HEK293 (cell line): ENCODE measurements around the gene MSH5.

ENCODE experiments used
- CTCF ChIA-PET: fragments of 350-600 bp; formaldehyde crosslinking; extraction: SDS; loops from one replicate; lab custom pipeline; 2021; ENCODE audit warnings: antibody characterized with exemption; lab: Yijun Ruan, JAX
- POLR2A ChIA-PET: fragments of 300-600 bp; formaldehyde crosslinking; extraction: SDS; loops from one replicate; lab custom pipeline; 2020; ENCODE audit warnings: antibody characterized with exemption, inconsistent platforms; lab: Yijun Ruan, JAX
- H3K27ac ChIP-seq: fragments of 200-500 bp; sonication (Bioruptor generic); 2 replicates; pipeline ENCODE4 v1.5.1; 2014; ENCODE audit warnings: low read depth, low read length, control low read depth, inconsistent platforms; ENCODE audit errors: extremely low read depth
- H3K36me3 ChIP-seq, 2 experiments: fragments of 200-500 bp in 1 of 2; sonication (Bioruptor generic) in 1 of 2; 1 replicate in 1 of 2; 2 replicates in 1 of 2; pipeline ENCODE4 v1.5.1; 2014 to 2017; ENCODE audit warnings: inconsistent platforms in 2 of 2, low read length in 2 of 2; ENCODE audit not compliant: control insufficient read depth in 2 of 2, insufficient read depth in 1 of 2
- H3K4me1 ChIP-seq: fragments of 200-500 bp; sonication (Bioruptor generic); 2 replicates; pipeline ENCODE4 v1.5.1; 2014; ENCODE audit warnings: mild to moderate bottlenecking, low read length, inconsistent platforms; ENCODE audit not compliant: control insufficient read depth, insufficient read depth
- H3K4me3 ChIP-seq: 2 replicates; pipeline ENCODE4 v1.5.1; 2011; ENCODE audit warnings: low read depth, mild to moderate bottlenecking, control low read depth, low read length, moderate library complexity
- H3K9me3 ChIP-seq: fragments of 200-500 bp; sonication (Bioruptor generic); 2 replicates; pipeline ENCODE4 v1.5.1; 2014; ENCODE audit warnings: low read depth, low read length, inconsistent platforms; ENCODE audit not compliant: control insufficient read depth, insufficient read depth
- BCL11A ChIP-seq: fragments of 450-650 bp; formaldehyde crosslinking; IDR thresholded peaks from 2 replicates; pipeline ENCODE4 v1.5.1; 2016; ENCODE audit warnings: low read depth, missing biosample characterization, missing genetic modification characterization
- GFI1B ChIP-seq: fragments of 450-650 bp; formaldehyde crosslinking; IDR thresholded peaks from 2 replicates; pipeline ENCODE4 v1.5.1; 2016; ENCODE audit warnings: missing biosample characterization, missing genetic modification characterization
- OVOL3 ChIP-seq: fragments of 450-650 bp; formaldehyde crosslinking; IDR thresholded peaks from 2 replicates; pipeline ENCODE4 v1.5.1; 2016; ENCODE audit warnings: missing biosample characterization, missing genetic modification characterization
- PRDM1 ChIP-seq: fragments of 450-650 bp; formaldehyde crosslinking; IDR thresholded peaks from 2 replicates; pipeline ENCODE4; 2016; ENCODE audit warnings: missing biosample characterization, missing genetic modification characterization
- SCRT1 ChIP-seq: fragments of 450-650 bp; formaldehyde crosslinking; IDR thresholded peaks from 2 replicates; pipeline ENCODE4 v1.5.1; 2016; ENCODE audit warnings: missing biosample characterization, missing genetic modification characterization, borderline replicate concordance
- SCRT2 ChIP-seq: fragments of 450-650 bp; formaldehyde crosslinking; IDR thresholded peaks from 2 replicates; pipeline ENCODE4 v1.5.1; 2016; ENCODE audit warnings: missing biosample characterization, missing genetic modification characterization
- ZBTB21 ChIP-seq: fragments of 450-650 bp; formaldehyde crosslinking; IDR thresholded peaks from 2 replicates; pipeline ENCODE4 v1.5.1; 2017; ENCODE audit warnings: missing biosample characterization, missing genetic modification characterization
- ZBTB26 ChIP-seq: fragments of 450-650 bp; formaldehyde crosslinking; optimal IDR thresholded peaks from 2 replicates; pipeline ENCODE3; 2016; ENCODE audit warnings: missing biosample characterization, mild to moderate bottlenecking, missing genetic modification characterization
- ZFP41 ChIP-seq: fragments of 450-650 bp; formaldehyde crosslinking; IDR thresholded peaks from 2 replicates; pipeline ENCODE4 v1.5.1; 2016; ENCODE audit warnings: missing biosample characterization, missing genetic modification characterization, borderline replicate concordance
- ZNF114 ChIP-seq: fragments of 450-650 bp; formaldehyde crosslinking; IDR thresholded peaks from 2 replicates; pipeline ENCODE4 v1.5.0; 2017; ENCODE audit warnings: missing biosample characterization, missing genetic modification characterization
- ZNF138 ChIP-seq: fragments of 450-650 bp; formaldehyde crosslinking; IDR thresholded peaks from 2 replicates; pipeline ENCODE4 v1.5.1; 2016; ENCODE audit warnings: missing biosample characterization, missing genetic modification characterization, borderline replicate concordance
- ZNF16 ChIP-seq: fragments of 450-650 bp; formaldehyde crosslinking; IDR thresholded peaks from 2 replicates; pipeline ENCODE4 v1.5.1; 2016; ENCODE audit warnings: low read depth, missing biosample characterization, missing genetic modification characterization
- ZNF169 ChIP-seq: fragments of 450-650 bp; formaldehyde crosslinking; IDR thresholded peaks from 2 replicates; pipeline ENCODE4 v1.5.1; 2016; ENCODE audit warnings: missing biosample characterization, missing genetic modification characterization
- ZNF292 ChIP-seq: fragments of 450-650 bp; formaldehyde crosslinking; IDR thresholded peaks from 2 replicates; pipeline ENCODE4 v1.5.1; 2016; ENCODE audit warnings: low read depth, missing biosample characterization, missing genetic modification characterization, borderline replicate concordance
- ZNF362 ChIP-seq: fragments of 450-650 bp; formaldehyde crosslinking; IDR thresholded peaks from 2 replicates; pipeline ENCODE4 v1.5.1; 2016; ENCODE audit warnings: missing biosample characterization, missing genetic modification characterization
- ZNF48 ChIP-seq: fragments of 450-650 bp; formaldehyde crosslinking; IDR thresholded peaks from 2 replicates; pipeline ENCODE4 v1.5.1; 2016; ENCODE audit warnings: missing biosample characterization, missing genetic modification characterization
- ZNF529 ChIP-seq: fragments of 450-650 bp; formaldehyde crosslinking; IDR thresholded peaks from 2 replicates; pipeline ENCODE4 v1.5.1; 2017; ENCODE audit warnings: missing genetic modification characterization, missing biosample characterization; ENCODE audit not compliant: insufficient replicate concordance
- ZNF560 ChIP-seq: fragments of 450-650 bp; formaldehyde crosslinking; IDR thresholded peaks from 2 replicates; pipeline ENCODE4 v1.5.1; 2017; ENCODE audit warnings: missing biosample characterization, missing genetic modification characterization, borderline replicate concordance
- ZNF580 ChIP-seq: fragments of 450-650 bp; formaldehyde crosslinking; IDR thresholded peaks from 2 replicates; pipeline ENCODE4 v1.5.1; 2016; ENCODE audit warnings: missing biosample characterization, missing genetic modification characterization
- ZNF600 ChIP-seq: fragments of 450-650 bp; formaldehyde crosslinking; IDR thresholded peaks from 2 replicates; pipeline ENCODE4 v1.5.1; 2016; ENCODE audit warnings: missing biosample characterization, missing genetic modification characterization
- ZNF660 ChIP-seq: fragments of 450-650 bp; IDR thresholded peaks from 2 replicates; pipeline ENCODE4 v1.5.1; 2018; ENCODE audit warnings: missing biosample characterization, mild to moderate bottlenecking, missing genetic modification characterization

The MSH5 gene

GRCh38 chr6:31719001-31719400, 20.8 kb upstream of the MSH5 start (continued):
- TF ChIP-seq ZNF292 (no peak), ZBTB26 (tag by site-specific recombination) (no peak), ZNF362 (tag by site-specific recombination) (no peak)

GRCh38 chr6:31720196-31720770, 19.5 kb upstream of the MSH5 start:
- POLR2A ChIA-PET, result interaction anchor here (0.9 to 1.1 kb wide), 2 partner anchors 10 to 107 kb away, joined by 3 to 4 read pairs; partner anchors contain the start of gene HSPA1B
- no peaks in the 10 kb centered on the region for H3K36me3 ChIP-seq
- no peak for TF ChIP-seq ZNF660
- no peak for TF ChIP-seq ZNF560 (tag by site-specific recombination)
- TF ChIP-seq ZNF48 (tag by site-specific recombination), result no peak
- no peak for TF ChIP-seq ZNF138 (tag by site-specific recombination)
- no peak for TF ChIP-seq PRDM1 (tag by site-specific recombination)
- TF ChIP-seq ZFP41 (tag by site-specific recombination), result no peak
- TF ChIP-seq SCRT2 (tag by site-specific recombination), result no peak
- no peak for TF ChIP-seq ZBTB26 (tag by site-specific recombination)
- no peak for TF ChIP-seq GFI1B (tag by site-specific recombination)
- TF ChIP-seq BCL11A (tag by site-specific recombination), result no peak
- TF ChIP-seq ZNF580, result no peak
- no peak for TF ChIP-seq ZNF529 (tag by site-specific recombination)
- no peak for TF ChIP-seq ZNF16 (tag by site-specific recombination)
- no peak for TF ChIP-seq ZBTB21 (tag by site-specific recombination)
- TF ChIP-seq ZNF114 (tag by site-specific recombination), result no peak
- TF ChIP-seq ZNF169 (tag by site-specific recombination), result no peak
- TF ChIP-seq ZNF600 (tag by site-specific recombination), result no peak
- no peak for TF ChIP-seq OVOL3 (tag by site-specific recombination)
- TF ChIP-seq SCRT1 (tag by site-specific recombination), result no peak
- TF ChIP-seq, all 188 proteins: peak for 0
- Histone ChIP-seq H3K4me1 (no peaks in the 10 kb centered on the region), H3K9me3 (no peaks in the 10 kb centered on the region), H3K27ac (no peak overlapping the region), H3K4me3 (no peak overlapping the region)
- CTCF ChIA-PET, result interaction anchor here (0.6 to 1.0 kb wide), 2 partner anchors 39 to 50 kb away, joined by 4 read pairs; partner anchors contain the start of gene LY6G5C
